ENCODE data around the gene DIP2B.

DIP2B gene

DNA sequence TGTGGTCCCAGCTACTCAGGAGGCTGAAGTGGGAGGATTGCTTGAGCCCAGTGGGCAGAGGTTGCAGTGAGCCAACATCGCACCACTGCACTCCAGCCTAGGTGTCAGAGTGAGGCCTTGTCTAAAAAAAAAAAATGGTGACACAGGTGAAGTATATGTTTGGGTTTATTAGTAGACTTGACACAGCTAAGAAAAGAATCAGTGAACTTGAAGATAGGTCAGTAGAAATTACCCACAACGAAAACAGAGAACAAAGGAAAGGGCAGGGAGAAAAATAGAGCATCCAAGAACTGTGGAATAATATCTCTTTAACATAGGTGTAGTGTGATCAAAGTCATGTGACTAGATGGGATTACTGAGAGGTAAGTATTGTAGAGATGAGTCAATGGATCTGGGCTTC lies 282.8 kb downstream of the DIP2B start:
- TF ChIP-seq, protein P1, sequence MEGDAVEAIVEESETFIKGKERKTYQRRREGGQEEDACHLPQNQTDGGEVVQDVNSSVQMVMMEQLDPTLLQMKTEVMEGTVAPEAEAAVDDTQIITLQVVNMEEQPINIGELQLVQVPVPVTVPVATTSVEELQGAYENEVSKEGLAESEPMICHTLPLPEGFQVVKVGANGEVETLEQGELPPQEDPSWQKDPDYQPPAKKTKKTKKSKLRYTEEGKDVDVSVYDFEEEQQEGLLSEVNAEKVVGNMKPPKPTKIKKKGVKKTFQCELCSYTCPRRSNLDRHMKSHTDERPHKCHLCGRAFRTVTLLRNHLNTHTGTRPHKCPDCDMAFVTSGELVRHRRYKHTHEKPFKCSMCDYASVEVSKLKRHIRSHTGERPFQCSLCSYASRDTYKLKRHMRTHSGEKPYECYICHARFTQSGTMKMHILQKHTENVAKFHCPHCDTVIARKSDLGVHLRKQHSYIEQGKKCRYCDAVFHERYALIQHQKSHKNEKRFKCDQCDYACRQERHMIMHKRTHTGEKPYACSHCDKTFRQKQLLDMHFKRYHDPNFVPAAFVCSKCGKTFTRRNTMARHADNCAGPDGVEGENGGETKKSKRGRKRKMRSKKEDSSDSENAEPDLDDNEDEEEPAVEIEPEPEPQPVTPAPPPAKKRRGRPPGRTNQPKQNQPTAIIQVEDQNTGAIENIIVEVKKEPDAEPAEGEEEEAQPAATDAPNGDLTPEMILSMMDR (IDR thresholded peaks at IDR 0.05; ENCODE audit: low read depth, low read length, missing control alignments) = no peak
- DNase-seq (ENCODE audit: low read depth) = no peak
- no peak overlapping the region for H3K4me3 ChIP-seq (ENCODE audit: low read depth, low read length)

DNA sequence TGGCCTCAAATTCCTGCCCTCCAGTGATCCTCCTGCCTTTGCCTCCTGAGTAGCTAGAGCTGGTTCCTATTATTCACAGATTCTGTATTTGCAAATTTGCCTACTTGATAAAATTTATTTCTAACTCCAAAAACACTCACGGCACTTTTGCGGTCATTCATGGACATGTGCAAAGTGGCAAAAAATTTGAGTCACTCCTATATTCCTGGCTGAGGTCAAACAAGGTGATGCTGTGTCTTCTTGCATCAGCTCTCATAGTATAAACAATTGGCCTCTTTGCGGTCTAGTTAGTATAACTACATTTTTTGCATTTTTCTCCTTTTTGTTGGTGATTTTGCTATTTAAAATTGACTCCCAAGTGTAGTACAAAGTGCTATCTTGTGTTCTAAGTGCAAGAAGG lies 283.8 kb downstream of the DIP2B start:
- TF ChIP-seq, protein P1 (IDR thresholded peaks at IDR 0.05; ENCODE audit: low read depth, low read length, missing control alignments) = no peak
- no peak overlapping the region for H3K4me3 ChIP-seq (ENCODE audit: low read depth, low read length)
- no peak for DNase-seq (ENCODE audit: low read depth)

DNA sequence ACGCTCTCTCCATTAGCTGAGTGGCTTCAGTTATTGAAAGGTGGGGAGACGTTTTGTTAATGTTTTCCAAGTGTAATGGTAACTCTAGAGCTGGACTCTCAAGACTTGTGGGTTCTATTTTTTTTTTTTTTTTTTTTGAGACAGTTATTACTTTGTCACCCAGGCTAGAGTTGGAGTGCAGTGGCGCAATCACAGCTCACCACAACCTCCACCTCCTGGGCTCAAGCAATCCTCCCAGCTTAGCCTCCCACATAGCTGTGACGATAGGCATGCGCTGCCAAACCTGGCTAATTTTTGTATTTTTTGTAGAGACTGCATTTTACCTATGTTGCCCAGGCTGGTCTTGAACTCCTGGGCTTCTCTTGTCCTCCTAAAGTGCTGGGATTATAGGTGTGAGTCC lies 285.3 kb downstream of the DIP2B start:
- DNase-seq (ENCODE audit: low read depth) = no peak
- no peak overlapping the region for H3K4me3 ChIP-seq (ENCODE audit: low read depth, low read length)
- TF ChIP-seq, protein P1 (IDR thresholded peaks at IDR 0.05; ENCODE audit: low read depth, low read length, missing control alignments) = no peak

All from GM12864 (cell line).